GM18858 (cell line): ENCODE data around the gene GAK.

ENCODE experiments used
- ATAC-seq: cut with Tn5 transposase; IDR thresholded peaks from one replicate; pipeline ENCODE4 v1.9.1; 2021; ENCODE audit not compliant: unreplicated experiment

GAK gene

GRCh38 chr4:892780-893179 is 39.3 kb downstream of the GAK start:
- no peak for ATAC-seq

- ATAC-seq, result no peak
These were observed 40.4 kb downstream of the GAK start for GRCh38 chr4:891747-892146.

GRCh38 chr4:890036-890695 is 42.0 kb downstream of the GAK start:
- ATAC-seq, result no peak

- ATAC-seq, result no peak
These were observed 42.6 kb downstream of the GAK start for GRCh38 chr4:889516-889915.

GRCh38 chr4:888029-888428 is 44.1 kb downstream of the GAK start:
- no peak for ATAC-seq

- no peak for ATAC-seq
These were observed 44.9 kb downstream of the GAK start for GRCh38 chr4:887034-887763.

GRCh38 chr4:886244-886643 is 45.9 kb downstream of the GAK start:
- no peak for ATAC-seq

- no peak for ATAC-seq
These were observed 46.8 kb downstream of the GAK start for GRCh38 chr4:885353-885752.

- ATAC-seq, result no peak
These were observed 47.2 kb downstream of the GAK start for GRCh38 chr4:884896-885295.

- ATAC-seq, result no peak
These were observed 47.9 kb downstream of the GAK start for GRCh38 chr4:884259-884658.

- ATAC-seq, result no peak
These were observed 48.6 kb downstream of the GAK start for GRCh38 chr4:883377-884095.

GRCh38 chr4:882646-883045 is 49.5 kb downstream of the GAK start:
- ATAC-seq, result no peak

GRCh38 chr4:881709-882108 is 50.4 kb downstream of the GAK start:
- no peak for ATAC-seq

- ATAC-seq, result no peak
These were observed 51.3 kb downstream of the GAK start for GRCh38 chr4:880684-881405.

GRCh38 chr4:879729-880077 is 52.4 kb downstream of the GAK start:
- ATAC-seq, result no peak

GRCh38 chr4:878796-879728 is 53.1 kb downstream of the GAK start:
- ATAC-seq, result no peak

GRCh38 chr4:877502-877901 is 54.6 kb downstream of the GAK start:
- no peak for ATAC-seq

GRCh38 chr4:876780-877179 is 55.3 kb downstream of the GAK start:
- ATAC-seq, result no peak

- ATAC-seq, result no peak
These were observed 56.2 kb downstream of the GAK start for GRCh38 chr4:875818-876423.
